GM23248 (cell line): ENCODE results near the gene RHBDF2. TPM values are rescaled to one million over a fixed set of nuclear protein-coding genes. Genes with fewer than 3 reads are reported as not detected.

Source experiments
- DNase-seq: peaks from one replicate; pipeline ENCODE4 v3.0.0-alpha.2; 2015
- H2AFZ ChIP-seq: fragments of 200-600 bp; sonication (generic); 2 replicates; pipeline ENCODE4 v1.6.1; 2016; ENCODE audit warnings: antibody characterized with exemption
- H3F3A ChIP-seq: fragments of 200-600 bp; sonication (generic); 2 replicates; pipeline ENCODE4 v1.6.1; 2016; ENCODE audit warnings: mild to moderate bottlenecking, antibody characterized with exemption, mixed run types; ENCODE audit not compliant: insufficient read depth
- H3K27ac ChIP-seq: fragments of 200-600 bp; sonication (generic); 2 replicates; pipeline ENCODE4 v1.5.1; 2016; ENCODE audit warnings: mild to moderate bottlenecking
- H3K27me3 ChIP-seq: fragments of 200-600 bp; sonication (generic); replicated peaks from 2 replicates; pipeline ENCODE4 v1.6.1; 2016; ENCODE audit warnings: mild to moderate bottlenecking; ENCODE audit not compliant: insufficient read depth
- H3K36me3 ChIP-seq: fragments of 200-600 bp; sonication (generic); 2 replicates; pipeline ENCODE4 v1.6.1; 2016; ENCODE audit warnings: low read depth, mild to moderate bottlenecking
- H3K4me1 ChIP-seq: fragments of 200-600 bp; sonication (generic); 2 replicates; pipeline ENCODE4 v1.6.1; 2016; ENCODE audit warnings: mild to moderate bottlenecking; ENCODE audit not compliant: insufficient read depth
- H3K4me2 ChIP-seq: fragments of 200-600 bp; sonication (generic); one replicate; pipeline ENCODE4 v1.6.1; 2016; ENCODE audit warnings: mild to moderate bottlenecking; ENCODE audit not compliant: unreplicated experiment
- H3K4me3 ChIP-seq: fragments of 200-600 bp; sonication (generic); 2 replicates; pipeline ENCODE4 v1.5.1; 2016; ENCODE audit warnings: mild to moderate bottlenecking
- H3K79me2 ChIP-seq: fragments of 200-600 bp; sonication (generic); 2 replicates; pipeline ENCODE4 v1.6.1; 2016; ENCODE audit warnings: mild to moderate bottlenecking; ENCODE audit not compliant: insufficient read depth
- H3K9ac ChIP-seq: fragments of 200-600 bp; sonication (generic); 2 replicates; pipeline ENCODE4 v1.6.1; 2016; ENCODE audit warnings: mild to moderate bottlenecking
- H3K9me2 ChIP-seq: fragments of 200-600 bp; sonication (generic); 2 replicates; pipeline ENCODE4 v1.6.1; 2016; ENCODE audit warnings: mixed run types, mild to moderate bottlenecking, moderate library complexity; ENCODE audit not compliant: insufficient read depth
- H3K9me3 ChIP-seq: fragments of 200-600 bp; sonication (generic); one replicate; pipeline ENCODE4 v1.6.1; 2017; ENCODE audit warnings: low read depth
- H4K20me1 ChIP-seq: fragments of 200-600 bp; sonication (generic); 2 replicates; pipeline ENCODE4 v1.6.0; 2016; ENCODE audit not compliant: insufficient read depth
- EZH2 ChIP-seq: fragments of 200-600 bp; sonication (generic); IDR thresholded peaks from 2 replicates; pipeline ENCODE4 v1.6.1; 2018; ENCODE audit warnings: antibody characterized with exemption, mild to moderate bottlenecking; ENCODE audit not compliant: insufficient read depth, poor library complexity, severe bottlenecking
- EZH2phosphoT487 ChIP-seq: fragments of 200-600 bp; sonication (generic); IDR thresholded peaks from 2 replicates; pipeline ENCODE4 v1.6.1; 2018; ENCODE audit warnings: antibody characterized with exemption, moderate library complexity, mild to moderate bottlenecking, low read depth; ENCODE audit not compliant: insufficient read depth
- WGBS, 2 experiments: methylation state at CpG; one replicate each; pipeline ENCODE4 v1.1.6; 2015 to 2017; ENCODE audit warnings: low lambda C conversion rate in 2 of 2, low coverage in 1 of 2; ENCODE audit errors: missing lambda C conversion rate in 2 of 2; 5-methylcytosine and 5-hydroxymethylcytosine counted together
- in situ Hi-C: fragments of 300-500 bp; cut with MboI; formaldehyde crosslinking; loops from 2 replicates; pipeline ENCODE4 v1.15.0; 2020
- polyA plus RNA-seq: library from polyadenylated mRNA; unstranded; fragments of >200 nt; fragmentation: Nextera tagmentation; extraction: Ambion mirVana; gene quantifications from 2 replicates; pipeline ENCODE4 v1.2.1, GENCODE V29; 2016
- total RNA-seq: library from RNA; depleted of rRNA; stranded (reverse); fragments of >200 nt; shearing (Covaris generic); gene quantifications from 2 replicates; pipeline ENCODE4 v1.2.3, GENCODE V29; 2014; rRNA removed

Gene RHBDF2
- total and polyA plus RNA-seq, 2 experiments from 2014 or later: 8.9 to 12.7 TPM

DNA sequence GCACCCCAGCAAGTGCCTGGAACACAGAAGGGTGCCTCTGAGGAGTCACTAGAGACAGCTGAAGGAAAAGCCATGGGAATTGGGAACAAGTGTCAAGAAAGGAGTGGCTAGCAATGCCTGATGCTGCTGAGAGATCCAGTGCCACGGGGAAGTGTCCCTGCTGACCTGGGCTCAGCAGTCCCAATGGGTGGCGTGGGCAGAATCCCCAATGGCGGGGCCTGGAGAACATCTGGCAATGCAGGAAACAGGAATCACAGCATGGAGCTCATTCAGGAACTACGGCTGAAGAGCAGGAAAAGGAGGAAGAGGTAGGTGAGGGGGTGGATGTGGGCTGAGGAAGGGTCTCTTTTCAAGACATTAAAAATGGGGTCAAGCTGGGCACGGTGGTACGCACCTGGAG, 78.4 kb downstream of the RHBDF2 start:
- no peaks in the 10 kb centered on the region for H3K9me2 ChIP-seq
- H3K9me3 ChIP-seq: no peaks in the 10 kb centered on the region
- peaks cover 93% of the 10 kb centered on the region for H3K79me2 ChIP-seq
- H3K4me3 ChIP-seq: no peak overlapping the region
- H4K20me1 ChIP-seq: no peaks in the 10 kb centered on the region
- no peak overlapping the region for H3K4me2 ChIP-seq
- H3K36me3 ChIP-seq: no peaks in the 10 kb centered on the region
- TF ChIP-seq EZH2 (no peak), EZH2phosphoT487 (no peak)
- no peak overlapping the region for H3K27ac ChIP-seq
- peaks cover 10% of the 10 kb centered on the region for H3K4me1 ChIP-seq
- no peak for DNase-seq
- H3K9ac ChIP-seq: no peak overlapping the region
- in situ Hi-C loops: no loop called here
- H3F3A ChIP-seq: peaks cover 11% of the 10 kb centered on the region
- no peak overlapping the region for H2AFZ ChIP-seq
- 95 to 98% methylated on average over 6 of the region's 6 CpGs for WGBS, 2 experiments
- no peaks in the 10 kb centered on the region for H3K27me3 ChIP-seq

DNA sequence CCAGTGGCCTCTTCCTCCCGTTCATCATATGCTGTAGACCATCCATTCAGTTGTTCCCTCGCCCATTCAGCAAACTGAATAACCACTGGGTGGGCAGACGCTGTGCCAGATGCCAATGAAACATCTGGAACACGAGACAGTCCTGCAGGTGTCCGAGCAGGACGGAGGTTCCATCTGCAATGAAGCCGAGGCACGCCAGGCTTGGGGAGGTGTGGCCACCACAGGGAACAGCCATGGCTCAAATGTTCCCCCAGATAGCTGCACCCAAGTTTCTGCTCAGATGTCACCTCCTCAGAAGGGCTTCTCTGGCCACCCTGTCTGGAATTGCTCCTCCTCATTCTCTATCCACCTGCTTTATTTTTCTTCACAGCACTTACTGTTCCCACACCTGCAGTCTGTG, 78.8 kb downstream of the RHBDF2 start:
- H3K9ac ChIP-seq: no peak overlapping the region
- H4K20me1 ChIP-seq: no peaks in the 10 kb centered on the region
- no peaks in the 10 kb centered on the region for H3K27me3 ChIP-seq
- H3F3A ChIP-seq: peaks cover 7% of the 10 kb centered on the region
- no peaks in the 10 kb centered on the region for H3K9me3 ChIP-seq
- H3K79me2 ChIP-seq: peaks cover 89% of the 10 kb centered on the region
- no peaks in the 10 kb centered on the region for H3K9me2 ChIP-seq
- TF ChIP-seq EZH2 (no peak), EZH2phosphoT487 (no peak)
- H2AFZ ChIP-seq: no peak overlapping the region
- 91 to 97% methylated on average over 8 of the region's 8 CpGs for WGBS, 2 experiments
- in situ Hi-C loops: no loop called here
- H3K36me3 ChIP-seq: no peaks in the 10 kb centered on the region
- H3K27ac ChIP-seq: no peak overlapping the region
- no peak for DNase-seq
- H3K4me2 ChIP-seq: no peak overlapping the region
- peaks cover 5% of the 10 kb centered on the region for H3K4me1 ChIP-seq
- H3K4me3 ChIP-seq: no peak overlapping the region

DNA sequence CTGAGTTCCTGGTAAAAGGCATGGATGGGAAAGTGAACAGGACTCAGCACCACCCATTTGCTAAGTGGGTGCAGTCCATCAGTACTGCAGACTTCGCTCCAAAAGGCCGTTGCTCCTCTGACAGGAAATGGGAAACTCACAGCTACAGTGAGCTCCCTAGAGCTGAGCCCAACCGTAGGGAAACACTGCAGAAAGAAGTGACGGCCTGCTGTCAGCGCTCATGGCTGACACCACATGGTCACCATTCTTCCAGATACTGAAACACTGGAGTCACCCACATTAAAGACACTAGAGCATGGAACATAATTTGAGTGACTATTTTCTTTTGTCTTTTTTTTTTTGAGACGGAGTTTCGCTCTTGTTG, 80.2 kb downstream of the RHBDF2 start:
- Histone ChIP-seq H2AFZ (no peak overlapping the region), H3K27ac (no peak overlapping the region), H3K79me2 (peaks cover 84% of the 10 kb centered on the region), H3K36me3 (no peaks in the 10 kb centered on the region), H4K20me1 (no peaks in the 10 kb centered on the region), H3K9me2 (no peaks in the 10 kb centered on the region), H3K27me3 (no peaks in the 10 kb centered on the region), H3K4me1 (no peaks in the 10 kb centered on the region), H3K9ac (no peak overlapping the region), H3K4me2 (no peak overlapping the region), H3K4me3 (no peak overlapping the region), H3F3A (no peaks in the 10 kb centered on the region), H3K9me3 (no peaks in the 10 kb centered on the region)
- no peak for TF ChIP-seq EZH2phosphoT487
- in situ Hi-C loops: no loop called here
- 32 to 49% methylated on average over 7 of the region's 7 CpGs for WGBS, 2 experiments
- peak; percentile 22 for DNase-seq

Other genes starting within 250 kb of the RHBDF2 start
- gene UBALD2, start 236.1 kb downstream of the RHBDF2 start, total RNA-seq: 5.6 and 6.4 TPM in 2 replicates
- gene UBALD2, start 236.1 kb downstream of the RHBDF2 start, polyA plus RNA-seq: 0.56 and 1.2 TPM in 2 replicates
- gene QRICH2, start 193.1 kb downstream of the RHBDF2 start, total RNA-seq: 3.7 and 4.0 TPM in 2 replicates
- 1.3 and 1.5 TPM in 2 replicates for gene QRICH2, start 193.1 kb downstream of the RHBDF2 start, polyA plus RNA-seq
- 44.5 and 53.2 TPM in 2 replicates for gene PRPSAP1, start 147.5 kb downstream of the RHBDF2 start, total RNA-seq
- 55.1 and 56.5 TPM in 2 replicates for gene PRPSAP1, start 147.5 kb downstream of the RHBDF2 start, polyA plus RNA-seq
- 112 and 113 TPM in 2 replicates for gene SPHK1, start 116.8 kb downstream of the RHBDF2 start, total RNA-seq
- gene SPHK1, start 116.8 kb downstream of the RHBDF2 start, polyA plus RNA-seq: 69.2 and 72.3 TPM in 2 replicates
- 17.2 TPM in 2 replicates for gene UBE2O, start 48.3 kb downstream of the RHBDF2 start, total RNA-seq
- 7.1 and 7.2 TPM in 2 replicates for gene UBE2O, start 48.3 kb downstream of the RHBDF2 start, polyA plus RNA-seq
- not detected in 2 replicates for gene AANAT, start 33.8 kb downstream of the RHBDF2 start, total RNA-seq
- gene AANAT, start 33.8 kb downstream of the RHBDF2 start, polyA plus RNA-seq: 0.72 TPM in 1 of 2 replicates, not detected in the other
- gene CYGB, start 36.3 kb upstream of the RHBDF2 start, total RNA-seq: 6.3 and 8.3 TPM in 2 replicates
- gene CYGB, start 36.3 kb upstream of the RHBDF2 start, polyA plus RNA-seq: 1.1 and 1.6 TPM in 2 replicates
- gene PRCD, start 38.6 kb upstream of the RHBDF2 start, total RNA-seq: 1.5 and 3.4 TPM in 2 replicates
- gene PRCD, start 38.6 kb upstream of the RHBDF2 start, polyA plus RNA-seq: 0.43 and 0.93 TPM in 2 replicates
- 0.65 and 1.4 TPM in 2 replicates for gene ST6GALNAC2, start 84.4 kb upstream of the RHBDF2 start, total RNA-seq
- 0.96 and 1.0 TPM in 2 replicates for gene ST6GALNAC2, start 84.4 kb upstream of the RHBDF2 start, polyA plus RNA-seq
- not detected in 2 replicates for gene ST6GALNAC1, start 142.3 kb upstream of the RHBDF2 start, total RNA-seq
- not detected in 2 replicates for gene ST6GALNAC1, start 142.3 kb upstream of the RHBDF2 start, polyA plus RNA-seq
- 483 and 625 TPM in 2 replicates for gene MXRA7, start 209.5 kb upstream of the RHBDF2 start, total RNA-seq
- 46.8 and 48.0 TPM in 2 replicates for gene MXRA7, start 209.5 kb upstream of the RHBDF2 start, polyA plus RNA-seq
- gene JMJD6, start 225.2 kb upstream of the RHBDF2 start, total RNA-seq: 19.0 and 33.3 TPM in 2 replicates
- 40.0 and 41.5 TPM in 2 replicates for gene JMJD6, start 225.2 kb upstream of the RHBDF2 start, polyA plus RNA-seq
- 22.5 and 35.6 TPM in 2 replicates for gene METTL23, start 225.4 kb upstream of the RHBDF2 start, total RNA-seq
- 49.9 and 54.8 TPM in 2 replicates for gene METTL23, start 225.4 kb upstream of the RHBDF2 start, polyA plus RNA-seq
- gene SRSF2, start 235.9 kb upstream of the RHBDF2 start, total RNA-seq: 147 and 165 TPM in 2 replicates
- gene SRSF2, start 235.9 kb upstream of the RHBDF2 start, polyA plus RNA-seq: 116 and 123 TPM in 2 replicates
- 29.8 and 30.6 TPM in 2 replicates for gene MFSD11, start 236.7 kb upstream of the RHBDF2 start, total RNA-seq
- gene MFSD11, start 236.7 kb upstream of the RHBDF2 start, polyA plus RNA-seq: 24.2 TPM in 2 replicates